Prostate gland (tissue), 2 donors: ENCODE data around the gene FUBP1.

Experiments
- CTCF ChIP-seq, 4 experiments: fragments of 200-600 bp in 2 of 4; fragments of 450-650 bp in 2 of 4; sonication (generic) in 2 of 4; IDR thresholded peaks; 1 replicate in 3 of 4; 2 replicates in 1 of 4; pipeline ENCODE4 v1.5.1; 2016 to 2019; ENCODE audit warnings: antibody characterized with exemption in 4 of 4, mild to moderate bottlenecking in 2 of 4, moderate library complexity in 2 of 4
- POLR2AphosphoS5 ChIP-seq: sonication (generic); formaldehyde crosslinking; IDR thresholded peaks from one replicate; pipeline ENCODE4 v1.6.1; 2017; ENCODE audit warnings: antibody characterized with exemption

DNA sequence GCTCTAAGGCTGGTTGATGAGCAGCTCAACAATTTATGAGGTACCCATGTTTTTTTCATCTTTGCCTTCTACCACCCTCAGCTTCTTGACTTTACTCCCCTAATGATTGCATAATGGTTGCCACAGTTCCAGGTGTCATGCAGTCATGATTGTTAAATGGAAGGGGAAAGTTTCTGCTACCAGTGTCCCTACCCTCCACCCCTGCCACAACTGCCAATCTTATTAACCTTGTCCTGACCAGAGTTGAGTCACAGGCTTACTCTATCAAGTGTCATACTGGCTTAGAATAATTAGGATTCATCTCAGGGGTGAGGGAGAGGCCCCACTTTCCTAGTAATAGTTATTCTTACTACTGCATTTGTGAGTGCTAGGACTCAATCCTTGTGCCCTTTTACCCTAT lies 7.9 kb upstream of the FUBP1 start:
- no peak for TF ChIP-seq CTCF (IDR thresholded peaks at IDR 0.05)
- TF ChIP-seq POLR2AphosphoS5: no peak
